Smooth muscle cell (in vitro differentiated cells): ENCODE results near the gene RPS26. TPM values are rescaled to one million over a fixed set of nuclear protein-coding genes. Genes with fewer than 3 reads are reported as not detected.
A peak's percentile ranks its signal among the peaks of the same experiment; 100 is the strongest.
"Not testable (repeated sequence)": the region's sequence is repeated elsewhere in the genome, so short reads cannot be mapped to it uniquely, and the experiment has no call there.

Source experiments
- DNase-seq: peaks from one replicate; lab custom pipeline; 2025; ENCODE audit not compliant: unreplicated experiment; lab: John Stamatoyannopoulos, UW
- H2AFZ ChIP-seq: fragments of 200-600 bp; sonication (generic); 2 replicates; pipeline ENCODE4 v1.6.0; 2016; ENCODE audit warnings: antibody characterized with exemption, low read depth, mild to moderate bottlenecking
- H3F3A ChIP-seq: fragments of 200-600 bp; sonication (generic); 2 replicates; pipeline ENCODE4 v1.6.0; 2017; ENCODE audit warnings: antibody characterized with exemption, low read depth
- H3K27ac ChIP-seq: fragments of 200-600 bp; sonication (generic); 2 replicates; pipeline ENCODE4 v1.5.1; 2016; ENCODE audit warnings: low read depth, mild to moderate bottlenecking
- H3K27me3 ChIP-seq: fragments of 200-600 bp; sonication (generic); 2 replicates; pipeline ENCODE4 v1.6.1; 2016; ENCODE audit warnings: low read depth, mild to moderate bottlenecking
- H3K36me3 ChIP-seq: fragments of 200-600 bp; sonication (generic); 2 replicates; pipeline ENCODE4 v1.5.1; 2016; ENCODE audit warnings: low read depth
- H3K4me1 ChIP-seq: fragments of 200-600 bp; sonication (generic); 2 replicates; pipeline ENCODE4 v1.5.1; 2016; ENCODE audit warnings: low read depth
- H3K4me2 ChIP-seq: fragments of 200-600 bp; sonication (generic); 2 replicates; pipeline ENCODE4 v1.6.0; 2016; ENCODE audit warnings: mild to moderate bottlenecking
- H3K4me3 ChIP-seq: fragments of 200-600 bp; sonication (generic); 2 replicates; pipeline ENCODE4 v1.5.1; 2016; ENCODE audit warnings: mild to moderate bottlenecking
- H3K79me2 ChIP-seq: fragments of 200-600 bp; sonication (generic); 2 replicates; pipeline ENCODE4 v1.6.0; 2016; ENCODE audit warnings: low read depth, mild to moderate bottlenecking
- H3K9ac ChIP-seq: fragments of 200-600 bp; sonication (generic); 2 replicates; pipeline ENCODE4 v1.6.0; 2016; ENCODE audit warnings: low read depth
- H3K9me3 ChIP-seq: fragments of 200-600 bp; sonication (generic); replicated peaks from 2 replicates; pipeline ENCODE4 v1.5.1; 2016; ENCODE audit warnings: low read depth
- H4K20me1 ChIP-seq: fragments of 200-600 bp; sonication (generic); 2 replicates; pipeline ENCODE4 v1.6.0; 2016; ENCODE audit warnings: low read depth
- CTCF ChIP-seq: fragments of 200-600 bp; sonication (generic); IDR thresholded peaks from 2 replicates; pipeline ENCODE4 v1.5.1; 2017; ENCODE audit warnings: borderline replicate concordance, mild to moderate bottlenecking, antibody characterized with exemption; ENCODE audit not compliant: insufficient read depth, poor library complexity, severe bottlenecking
- WGBS: methylation state at CpG from one replicate; pipeline ENCODE4 v1.1.7; 2016; ENCODE audit warnings: low lambda C conversion rate; 5-methylcytosine and 5-hydroxymethylcytosine counted together
- polyA plus RNA-seq: library from polyadenylated mRNA; unstranded; fragments of >200 nt; fragmentation: Nextera tagmentation; extraction: Ambion mirVana; gene quantifications from 2 replicates; pipeline ENCODE4 v1.2.1, GENCODE V29; 2016
- total RNA-seq: library from RNA; depleted of rRNA; stranded (reverse); fragments of >200 nt; gene quantifications from 2 replicates; pipeline ENCODE4 v1.2.3, GENCODE V29; 2014

RPS26 gene
- total and polyA plus RNA-seq, 2 experiments from 2014 or later: 282 to 845 TPM

GRCh38 chr12:56053407-56053893 lies 11.7 kb downstream of the RPS26 start:
- Histone ChIP-seq H3K9me3 (no peaks in the 10 kb centered on the region), H3K79me2 (no peaks in the 10 kb centered on the region), H3K4me2 (no peak overlapping the region), H3K36me3 (no peaks in the 10 kb centered on the region), H3K27me3 (no peaks in the 10 kb centered on the region), H3K4me3 (no peak overlapping the region), H2AFZ (peak overlapping the region; percentile 49), H4K20me1 (no peaks in the 10 kb centered on the region), H3K9ac (no peak overlapping the region), H3F3A (no peaks in the 10 kb centered on the region), H3K27ac (no peak overlapping the region), H3K4me1 (no peaks in the 10 kb centered on the region)
- no peak for TF ChIP-seq CTCF
- WGBS: 45% methylated on average over 6 of the region's 6 CpGs
- DNase-seq: no peak

GRCh38 chr12:56059964-56060363 lies 18.2 kb downstream of the RPS26 start:
- 69% methylated on average over 8 of the region's 8 CpGs for WGBS
- not testable (repeated sequence) for H3K4me2 ChIP-seq, H3K9me3 ChIP-seq, H3K36me3 ChIP-seq, H3K9ac ChIP-seq, DNase-seq, H3K27me3 ChIP-seq, H3K79me2 ChIP-seq, H3K4me3 ChIP-seq, H4K20me1 ChIP-seq, H3K27ac ChIP-seq, H2AFZ ChIP-seq, H3F3A ChIP-seq, H3K4me1 ChIP-seq

- H3K27ac ChIP-seq: no peak overlapping the region
- WGBS: 63% methylated on average over 5 of the region's 5 CpGs
- no peak for DNase-seq
- no peaks in the 10 kb centered on the region for H3K4me1 ChIP-seq
- H2AFZ ChIP-seq: no peak overlapping the region
- no peaks in the 10 kb centered on the region for H3K79me2 ChIP-seq
- TF ChIP-seq CTCF: no peak
- no peak overlapping the region for H3K9ac ChIP-seq
- no peak overlapping the region for H3K4me3 ChIP-seq
- H3K36me3 ChIP-seq: no peaks in the 10 kb centered on the region
- no peaks in the 10 kb centered on the region for H3K9me3 ChIP-seq
- no peaks in the 10 kb centered on the region for H3F3A ChIP-seq
- H3K4me2 ChIP-seq: no peak overlapping the region
- no peaks in the 10 kb centered on the region for H3K27me3 ChIP-seq
- no peaks in the 10 kb centered on the region for H4K20me1 ChIP-seq
These were observed 20.3 kb downstream of the RPS26 start for GRCh38 chr12:56061982-56062381.

GRCh38 chr12:56062996-56063395 lies 21.3 kb downstream of the RPS26 start:
- Histone ChIP-seq H3K4me1 (no peaks in the 10 kb centered on the region), H2AFZ (no peak overlapping the region), H3K27ac (no peak overlapping the region)

More at GRCh38 chr12:56062996-56063395, 21.3 kb downstream of the RPS26 start:
- Histone ChIP-seq H4K20me1 (no peaks in the 10 kb centered on the region), H3K27me3 (no peaks in the 10 kb centered on the region), H3K9ac (no peak overlapping the region), H3K79me2 (no peaks in the 10 kb centered on the region), H3K4me2 (no peak overlapping the region), H3K4me3 (no peak overlapping the region), H3K9me3 (no peaks in the 10 kb centered on the region), H3F3A (no peaks in the 10 kb centered on the region), H3K36me3 (no peaks in the 10 kb centered on the region)
- no peak for DNase-seq
- TF ChIP-seq CTCF: no peak
